Osteoblast (primary cell): ENCODE data around the gene CLIC1. TPM values are rescaled to one million over a fixed set of nuclear protein-coding genes. Genes with fewer than 3 reads are reported as not detected.

ENCODE experiments used
- DNase-seq: peaks from one replicate; pipeline ENCODE4 v3.0.0; 2011; ENCODE audit warnings: low spot score, mixed read lengths; ENCODE audit not compliant: insufficient read length; ENCODE audit errors: missing footprints
- H2AFZ ChIP-seq: 2 replicates; pipeline ENCODE4 v1.6.0; 2011; ENCODE audit warnings: mild to moderate bottlenecking, low read length
- H3K27ac ChIP-seq: 2 replicates; pipeline ENCODE4 v1.5.1; 2011; ENCODE audit warnings: mild to moderate bottlenecking, low read depth, low read length, moderate library complexity
- H3K27me3 ChIP-seq: 2 replicates; pipeline ENCODE4 v1.6.0; 2012; ENCODE audit warnings: mild to moderate bottlenecking, control low read depth, inconsistent platforms, low read length, moderate library complexity; ENCODE audit not compliant: insufficient read depth
- H3K36me3 ChIP-seq: 2 replicates; pipeline ENCODE4 v1.5.1; 2011; ENCODE audit warnings: mild to moderate bottlenecking, low read length, control low read depth, moderate library complexity; ENCODE audit not compliant: insufficient read depth
- H3K4me1 ChIP-seq: 2 replicates; pipeline ENCODE4 v1.5.1; 2011; ENCODE audit warnings: mild to moderate bottlenecking, low read length, control low read depth, moderate library complexity; ENCODE audit not compliant: insufficient read depth
- H3K4me2 ChIP-seq: 2 replicates; pipeline ENCODE4 v1.6.0; 2011; ENCODE audit warnings: mild to moderate bottlenecking, low read length; ENCODE audit not compliant: insufficient read depth
- H3K4me3 ChIP-seq: fragments of 200-600 bp; sonication (generic); 3 replicates; pipeline ENCODE4 v1.5.1; 2012; ENCODE audit warnings: mild to moderate bottlenecking, low read length, inconsistent platforms; ENCODE audit not compliant: insufficient read depth
- H3K79me2 ChIP-seq: 2 replicates; pipeline ENCODE4 v1.6.0; 2012; ENCODE audit warnings: mild to moderate bottlenecking, low read length, control low read depth, inconsistent platforms; ENCODE audit not compliant: insufficient read depth
- H3K9me3 ChIP-seq: 2 replicates; pipeline ENCODE4 v1.5.1; 2011; ENCODE audit warnings: low read depth, low read length, control low read depth
- H4K20me1 ChIP-seq: 2 replicates; pipeline ENCODE4 v1.6.0; 2012; ENCODE audit warnings: mild to moderate bottlenecking, low read length, control low read depth; ENCODE audit not compliant: insufficient read depth
- total RNA-seq: library from RNA; depleted of rRNA; stranded (reverse); fragments of >200 nt; gene quantifications from 2 replicates; pipeline ENCODE4 v1.2.3, GENCODE V29; 2012
- TF ChIP-seq, protein P1 (sequence below): IDR thresholded peaks from 2 replicates; pipeline ENCODE4 v1.5.1; 2011; ENCODE audit warnings: mild to moderate bottlenecking, low read depth, low read length, moderate library complexity; ENCODE audit errors: extremely low read depth

Gene CLIC1
- total RNA-seq, 1 donor, result 502 TPM

DNA sequence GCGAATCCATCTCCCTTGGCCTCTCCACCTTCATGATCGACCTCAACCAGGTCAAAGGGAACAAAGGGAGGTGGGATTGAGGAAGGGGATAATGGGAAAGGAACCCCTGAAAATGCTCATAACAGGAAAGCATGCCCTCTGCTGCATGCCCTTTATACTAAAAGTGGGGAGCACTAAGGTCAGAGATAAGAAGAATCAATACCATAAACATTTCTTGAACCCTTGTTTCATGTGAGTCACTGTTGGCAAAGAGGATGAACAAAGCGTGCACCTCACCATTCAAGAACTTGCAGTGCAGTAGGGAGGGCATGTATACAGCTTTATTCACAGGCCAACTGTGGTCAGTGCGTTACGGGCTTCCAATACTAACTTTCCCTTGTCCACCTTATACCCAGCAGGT lies 24.5 kb upstream of the CLIC1 start:
- no peaks in the 10 kb centered on the region for H3K79me2 ChIP-seq
- TF ChIP-seq, protein P1, sequence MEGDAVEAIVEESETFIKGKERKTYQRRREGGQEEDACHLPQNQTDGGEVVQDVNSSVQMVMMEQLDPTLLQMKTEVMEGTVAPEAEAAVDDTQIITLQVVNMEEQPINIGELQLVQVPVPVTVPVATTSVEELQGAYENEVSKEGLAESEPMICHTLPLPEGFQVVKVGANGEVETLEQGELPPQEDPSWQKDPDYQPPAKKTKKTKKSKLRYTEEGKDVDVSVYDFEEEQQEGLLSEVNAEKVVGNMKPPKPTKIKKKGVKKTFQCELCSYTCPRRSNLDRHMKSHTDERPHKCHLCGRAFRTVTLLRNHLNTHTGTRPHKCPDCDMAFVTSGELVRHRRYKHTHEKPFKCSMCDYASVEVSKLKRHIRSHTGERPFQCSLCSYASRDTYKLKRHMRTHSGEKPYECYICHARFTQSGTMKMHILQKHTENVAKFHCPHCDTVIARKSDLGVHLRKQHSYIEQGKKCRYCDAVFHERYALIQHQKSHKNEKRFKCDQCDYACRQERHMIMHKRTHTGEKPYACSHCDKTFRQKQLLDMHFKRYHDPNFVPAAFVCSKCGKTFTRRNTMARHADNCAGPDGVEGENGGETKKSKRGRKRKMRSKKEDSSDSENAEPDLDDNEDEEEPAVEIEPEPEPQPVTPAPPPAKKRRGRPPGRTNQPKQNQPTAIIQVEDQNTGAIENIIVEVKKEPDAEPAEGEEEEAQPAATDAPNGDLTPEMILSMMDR, result no peak
- H4K20me1 ChIP-seq, result no peaks in the 10 kb centered on the region
- H2AFZ ChIP-seq, result no peak overlapping the region
- H3K4me2 ChIP-seq, result no peak overlapping the region
- H3K4me3 ChIP-seq, result no peak overlapping the region
- H3K9me3 ChIP-seq, result no peaks in the 10 kb centered on the region
- H3K4me1 ChIP-seq, result no peaks in the 10 kb centered on the region
- H3K27ac ChIP-seq, result no peak overlapping the region
- H3K36me3 ChIP-seq, result peaks cover 25% of the 10 kb centered on the region
- peak; percentile 18 for DNase-seq
- H3K27me3 ChIP-seq, result no peaks in the 10 kb centered on the region

DNA sequence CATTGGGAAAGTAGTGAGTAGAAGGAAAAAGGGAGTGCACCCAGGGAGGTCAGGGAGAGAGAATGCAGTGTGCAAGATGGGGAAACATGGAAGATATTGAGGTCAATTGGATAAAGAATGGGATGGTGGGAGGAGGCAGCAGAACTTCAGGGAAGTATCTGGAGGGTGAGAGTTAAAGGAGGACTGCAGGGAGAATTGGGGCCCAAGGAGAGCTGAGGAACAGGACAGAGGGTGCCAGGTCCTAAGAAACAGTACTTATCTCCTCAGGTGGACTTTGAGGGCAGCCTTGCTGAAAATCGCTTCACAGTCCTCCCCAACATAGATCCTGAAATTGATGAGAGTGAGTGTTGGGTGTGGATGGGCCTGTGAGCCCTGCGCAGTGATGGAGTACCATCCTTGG lies 22.0 kb upstream of the CLIC1 start:
- TF ChIP-seq, protein P1, result no peak

DNA sequence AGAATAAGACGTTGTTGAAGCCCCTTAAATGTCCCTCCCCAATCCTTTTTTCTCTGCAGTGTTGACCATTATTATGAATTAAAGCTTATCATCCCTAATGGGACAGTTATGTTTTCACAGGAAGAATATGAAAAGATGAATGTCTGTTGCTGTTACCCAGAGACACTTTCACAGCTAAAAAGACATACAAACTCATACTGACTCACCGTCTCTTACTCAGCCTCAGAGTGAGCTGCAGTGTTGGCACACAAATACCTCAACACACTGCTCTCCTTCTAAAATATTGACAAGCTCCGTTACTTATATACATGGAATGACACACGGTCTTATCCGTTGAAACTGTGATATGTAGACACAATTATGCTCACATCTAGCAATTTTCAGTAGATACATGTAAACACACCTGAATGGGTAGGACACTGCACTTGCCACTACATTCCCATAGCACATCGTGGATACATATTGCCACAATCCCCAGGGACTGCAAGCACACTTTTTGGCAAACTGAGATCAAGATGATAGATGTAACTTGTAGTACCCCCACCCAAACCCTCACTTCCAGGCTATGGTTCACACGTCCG lies 16.5 kb upstream of the CLIC1 start:
- H3K27me3 ChIP-seq, result no peaks in the 10 kb centered on the region
- H3K4me1 ChIP-seq, result peaks cover 12% of the 10 kb centered on the region
- peak overlapping the region; percentile 74 for H3K4me2 ChIP-seq
- H3K79me2 ChIP-seq, result no peaks in the 10 kb centered on the region
- no peak overlapping the region for H2AFZ ChIP-seq
- H3K27ac ChIP-seq, result peak overlapping the region; percentile 71
- DNase-seq, result peak; percentile 86
- no peaks in the 10 kb centered on the region for H3K9me3 ChIP-seq
- peak overlapping the region; percentile 20 for H3K4me3 ChIP-seq
- H3K36me3 ChIP-seq, result peaks cover 7% of the 10 kb centered on the region
- no peaks in the 10 kb centered on the region for H4K20me1 ChIP-seq
- TF ChIP-seq, protein P1, result no peak

More for the DNA sequence above, 22.0 kb upstream of the CLIC1 start:
- H2AFZ ChIP-seq, result no peak overlapping the region
- no peaks in the 10 kb centered on the region for H3K79me2 ChIP-seq
- no peak for DNase-seq
- no peaks in the 10 kb centered on the region for H3K27me3 ChIP-seq
- no peak overlapping the region for H3K4me2 ChIP-seq
- H3K4me1 ChIP-seq, result peaks cover 1% of the 10 kb centered on the region
- no peaks in the 10 kb centered on the region for H4K20me1 ChIP-seq
- H3K36me3 ChIP-seq, result peaks cover 25% of the 10 kb centered on the region
- H3K4me3 ChIP-seq, result no peak overlapping the region
- no peaks in the 10 kb centered on the region for H3K9me3 ChIP-seq
- no peak overlapping the region for H3K27ac ChIP-seq

DNA sequence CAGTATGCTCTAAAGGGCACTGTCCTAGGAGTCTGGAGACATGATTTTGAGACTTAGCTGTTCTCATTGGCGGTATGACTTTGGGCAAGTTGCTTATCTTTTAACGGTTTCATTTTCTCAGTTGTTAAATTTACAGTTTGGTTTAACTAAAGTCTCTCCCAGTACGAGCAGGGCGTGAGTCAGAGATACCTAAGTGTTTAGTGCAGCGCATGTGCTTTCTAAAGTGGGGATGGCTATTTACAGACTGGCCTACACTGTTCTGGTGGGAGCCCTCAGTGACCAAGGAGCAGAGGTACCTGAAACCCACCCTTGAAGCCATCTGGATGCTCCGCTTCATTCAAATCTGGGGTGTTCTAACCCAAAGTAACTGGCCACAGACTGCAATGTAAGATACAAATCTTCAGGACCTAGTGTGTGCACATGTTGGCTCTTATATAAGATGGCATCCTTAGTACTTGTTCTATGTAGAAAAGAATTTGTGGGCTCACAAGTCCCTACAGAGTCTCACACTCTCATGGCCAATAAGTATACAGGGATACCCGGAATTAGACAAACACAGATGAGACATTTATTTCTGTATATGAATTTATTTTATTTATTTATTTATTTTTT lies 14.2 kb upstream of the CLIC1 start:
- Histone ChIP-seq H2AFZ (peak overlapping the region; percentile 35), H3K27ac (no peak overlapping the region), H3K4me2 (no peak overlapping the region), H3K4me3 (no peak overlapping the region), H3K36me3 (peaks cover 12% of the 10 kb centered on the region), H4K20me1 (no peaks in the 10 kb centered on the region), H3K9me3 (no peaks in the 10 kb centered on the region), H3K4me1 (peaks cover 17% of the 10 kb centered on the region), H3K79me2 (no peaks in the 10 kb centered on the region), H3K27me3 (no peaks in the 10 kb centered on the region)
- DNase-seq, result peak; percentile 66
- TF ChIP-seq, protein P1, result no peak
